NCI-H1930 (cell line): ENCODE measurements around the gene DRC3.
"Not testable (repeated sequence)": the region's sequence is repeated elsewhere in the genome, so short reads cannot be mapped to it uniquely, and the experiment has no call there.

ENCODE experiments used
- DNase-seq, 2 experiments: peaks; one replicate each; lab custom pipeline; 2025; lab: John Stamatoyannopoulos, UW

DRC3 gene

DNA sequence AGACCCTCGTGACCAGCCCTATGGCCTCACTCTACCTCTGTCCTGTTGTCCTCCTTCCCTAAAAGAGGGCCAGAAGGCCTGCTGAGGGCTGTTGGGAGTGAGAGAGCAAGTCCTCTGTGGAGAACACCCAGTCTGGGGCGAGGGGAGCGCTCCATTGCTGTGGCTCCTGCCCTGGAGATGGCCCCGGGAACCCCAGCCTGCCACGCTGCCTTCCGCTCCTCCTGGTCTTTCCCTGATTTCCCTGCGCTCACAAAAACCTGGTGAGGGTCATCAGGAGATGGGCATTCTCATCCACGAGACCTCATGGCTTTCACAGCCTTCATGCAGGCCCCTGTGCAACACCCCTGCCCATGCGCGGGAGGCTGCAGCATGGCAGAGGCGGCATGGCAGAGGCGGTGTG lies 21.2 kb downstream of the DRC3 start:
- no peak for DNase-seq

DNA sequence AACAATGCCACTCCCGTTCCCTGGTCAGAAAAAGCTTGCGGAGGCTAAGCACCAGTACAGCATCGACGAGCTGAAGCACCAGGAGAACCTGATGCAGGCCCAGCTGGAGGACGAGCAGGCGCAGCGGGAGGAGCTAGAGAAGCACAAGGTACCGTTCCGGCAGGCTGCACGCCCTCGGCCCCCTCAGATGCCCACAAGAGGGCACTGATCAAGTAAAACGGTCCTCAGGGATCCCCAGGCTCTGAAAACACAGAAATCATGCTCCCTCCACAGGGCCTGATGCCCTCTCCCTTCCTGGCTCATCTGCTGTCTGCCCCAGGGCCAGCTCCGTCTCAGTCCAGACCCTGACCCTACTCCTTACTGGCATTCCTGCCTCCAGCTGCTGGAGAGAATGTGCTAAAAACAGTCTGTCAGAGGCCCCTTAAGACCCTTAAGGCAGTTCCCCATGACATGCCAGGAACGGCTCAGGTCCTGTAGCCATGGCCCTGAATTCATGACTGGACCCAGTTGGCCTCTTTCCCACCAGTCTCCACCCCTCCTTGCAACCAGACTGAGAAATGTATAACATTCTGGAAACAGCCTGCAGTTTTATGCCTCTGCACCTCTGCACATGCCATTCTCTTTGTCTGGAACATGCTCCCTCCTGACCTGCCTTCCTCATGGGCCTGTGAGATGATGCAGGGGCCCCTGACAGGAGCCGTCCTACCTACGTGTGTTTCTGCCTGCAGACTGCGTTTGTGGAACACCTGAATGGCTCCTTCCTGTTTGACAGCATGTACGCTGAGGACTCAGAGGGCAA lies 21.8 kb downstream of the DRC3 start:
- DNase-seq = peak; percentile 7 to 24

DNA sequence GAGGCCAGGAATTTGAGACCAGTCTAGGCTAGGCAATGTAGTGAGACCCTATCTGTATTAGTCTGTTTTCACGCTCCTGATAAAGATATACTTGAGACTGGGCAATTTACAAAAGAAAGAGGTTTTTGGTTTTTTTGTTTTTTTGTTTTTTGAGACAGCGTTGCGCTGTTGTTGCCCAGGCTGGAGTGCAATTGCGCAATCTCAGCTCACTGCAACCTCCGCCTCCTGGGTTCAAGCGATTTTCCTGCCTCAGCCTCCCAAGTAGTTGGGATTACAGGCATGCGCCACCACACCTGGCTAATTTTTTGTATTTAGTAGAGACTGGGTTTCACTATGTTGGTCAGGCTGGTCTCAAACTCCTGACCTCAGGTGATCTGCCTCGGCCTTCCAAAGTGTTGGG lies 23.2 kb downstream of the DRC3 start:
- DNase-seq = not testable (repeated sequence)

- DNase-seq = no peak
Measured at GRCh38 chr17:17998934-17999333, 26.3 kb downstream of the DRC3 start.

GRCh38 chr17:17999364-18000029 lies 26.8 kb downstream of the DRC3 start:
- DNase-seq = no peak

- DNase-seq = no peak
Measured at GRCh38 chr17:18000030-18000408, 27.4 kb downstream of the DRC3 start.

DNA sequence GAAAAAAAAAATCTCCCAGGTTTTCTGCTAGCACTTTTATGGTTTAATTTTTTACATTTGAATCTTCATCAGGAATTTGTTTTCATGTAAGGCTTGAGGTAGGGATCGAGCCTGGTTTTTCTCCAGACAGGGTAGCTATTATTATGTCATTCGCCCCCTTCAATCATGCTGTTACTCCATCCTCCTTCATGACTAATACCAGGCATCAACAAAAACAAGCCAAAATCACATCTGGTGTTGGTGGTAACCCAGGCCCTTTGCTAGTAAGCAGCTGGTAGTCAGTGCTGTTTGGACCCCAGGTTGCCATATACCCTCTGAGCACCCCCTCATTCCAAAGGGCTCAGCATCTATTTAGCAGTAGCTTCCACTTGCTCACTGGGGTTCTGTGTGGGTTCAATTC lies 29.5 kb downstream of the DRC3 start:
- no peak for DNase-seq

- no peak for DNase-seq
Measured at GRCh38 chr17:18004345-18004744, 31.7 kb downstream of the DRC3 start.

DNA sequence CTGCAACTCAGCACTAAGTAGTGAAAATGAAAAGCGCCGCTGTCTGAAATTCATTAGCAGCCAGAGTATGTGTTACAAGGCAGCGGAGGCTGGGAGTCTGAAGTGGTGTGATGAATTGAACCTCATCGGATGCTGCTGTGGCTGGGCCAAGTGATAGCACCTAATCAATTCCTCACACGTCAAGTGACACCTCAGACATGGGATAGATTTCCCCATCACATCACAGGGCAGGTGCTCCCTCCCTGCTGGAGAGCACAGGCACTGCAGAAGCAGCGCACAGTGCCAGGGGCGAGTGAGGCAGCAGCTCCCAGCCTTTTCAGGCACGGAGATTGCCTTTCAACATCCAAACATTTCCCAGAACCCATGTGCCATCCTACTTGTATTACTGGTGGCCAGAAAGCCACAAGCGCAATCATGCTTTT lies 32.2 kb downstream of the DRC3 start:
- DNase-seq = no peak

GRCh38 chr17:18005496-18005895 lies 32.8 kb downstream of the DRC3 start:
- no peak for DNase-seq

- DNase-seq = no peak
Measured at GRCh38 chr17:18006495-18007239, 34.0 kb downstream of the DRC3 start.

DNA sequence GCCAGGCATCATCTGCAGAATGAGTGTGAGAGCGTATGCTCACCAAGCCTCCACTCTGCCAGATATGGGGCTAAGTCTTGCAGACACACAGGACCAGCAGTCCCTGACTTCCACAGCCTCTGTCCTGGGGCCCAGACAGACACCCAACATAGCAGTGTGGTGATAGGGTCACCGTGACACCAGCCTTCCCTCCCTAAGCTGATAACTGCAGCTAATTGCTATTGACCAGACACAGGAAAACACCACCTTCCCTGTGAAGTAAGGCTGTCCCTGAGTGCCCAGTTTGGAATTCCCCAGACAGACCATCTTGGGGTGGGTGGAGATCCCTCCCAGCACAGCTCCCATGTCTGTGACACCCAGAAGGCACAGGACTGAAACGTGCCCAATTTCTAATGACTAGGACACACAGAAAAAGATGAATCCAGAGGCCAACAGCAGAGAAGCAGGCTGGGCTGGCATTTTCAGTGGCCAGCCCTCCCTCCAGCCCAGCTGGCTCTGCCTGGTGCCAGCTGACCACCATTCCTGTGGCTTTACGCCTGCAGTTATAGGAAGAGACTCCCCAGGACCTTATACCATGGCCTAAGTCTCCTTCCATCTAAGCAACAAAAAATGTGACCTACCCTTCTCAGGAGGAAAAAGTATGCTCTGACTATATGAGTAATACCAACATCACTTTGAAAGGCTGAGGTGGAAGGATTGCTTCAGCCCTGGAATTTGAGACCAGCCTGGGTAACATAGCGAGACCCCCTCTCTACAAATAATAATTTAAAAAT lies 36.0 kb downstream of the DRC3 start:
- DNase-seq = no peak

DNA sequence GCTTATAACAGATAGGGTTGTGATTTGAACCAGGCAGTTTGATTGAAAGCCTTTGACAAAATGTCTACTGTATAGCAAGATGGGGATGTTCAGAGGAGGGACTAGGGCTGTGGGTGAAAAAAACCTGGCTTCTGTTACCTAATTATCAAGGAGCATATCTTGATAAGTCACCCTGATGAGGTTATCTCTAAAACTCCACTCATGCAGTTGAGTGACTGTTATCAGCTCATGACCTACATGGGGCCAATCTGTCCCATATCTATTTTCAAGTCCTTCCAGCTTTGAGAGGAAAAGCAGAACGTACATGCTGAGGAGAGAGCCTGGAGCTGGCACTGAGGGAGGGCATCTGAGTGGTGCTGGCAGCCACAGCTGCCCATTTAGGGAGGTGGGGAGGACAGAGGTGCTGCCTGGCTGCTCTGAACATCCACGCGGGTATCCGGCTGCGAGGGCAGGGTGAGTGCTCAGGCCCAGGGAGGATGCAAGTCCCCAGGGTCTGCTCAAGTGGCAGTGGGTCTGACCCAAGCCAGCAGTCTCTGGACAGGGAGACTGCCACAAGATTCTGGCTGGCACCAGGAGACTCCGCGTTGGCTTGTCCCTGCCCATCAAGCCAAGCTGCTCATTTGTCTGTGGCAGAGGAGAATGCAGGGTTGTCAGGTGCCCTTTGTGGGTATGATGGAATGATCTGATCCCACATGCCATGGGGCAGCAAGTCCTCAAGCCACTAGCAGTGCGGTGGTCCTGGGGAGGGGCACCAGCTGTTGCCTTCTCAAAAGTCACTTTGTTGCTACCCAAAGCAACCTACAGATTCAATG lies 37.2 kb downstream of the DRC3 start:
- no peak for DNase-seq

DNA sequence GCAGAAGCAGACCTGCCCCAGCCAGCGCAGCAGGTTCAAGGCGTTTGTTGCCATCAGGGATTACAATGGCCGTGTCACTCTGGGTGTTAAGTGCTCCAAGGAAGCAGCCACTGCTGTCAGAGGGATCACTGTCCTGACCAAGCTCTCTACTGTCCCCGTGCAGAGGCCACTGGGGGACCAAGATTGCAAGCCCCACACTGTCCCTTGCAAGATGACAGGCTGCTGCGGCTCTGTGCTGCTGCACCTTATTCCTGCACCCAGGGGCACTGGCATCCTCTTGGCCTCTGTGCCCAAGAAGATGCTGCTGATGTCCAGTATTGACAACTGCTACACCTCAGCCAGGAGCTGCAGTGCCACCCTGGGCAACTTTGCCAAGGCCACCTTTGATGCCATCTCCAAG lies 38.6 kb downstream of the DRC3 start:
- no peak for DNase-seq

DNA sequence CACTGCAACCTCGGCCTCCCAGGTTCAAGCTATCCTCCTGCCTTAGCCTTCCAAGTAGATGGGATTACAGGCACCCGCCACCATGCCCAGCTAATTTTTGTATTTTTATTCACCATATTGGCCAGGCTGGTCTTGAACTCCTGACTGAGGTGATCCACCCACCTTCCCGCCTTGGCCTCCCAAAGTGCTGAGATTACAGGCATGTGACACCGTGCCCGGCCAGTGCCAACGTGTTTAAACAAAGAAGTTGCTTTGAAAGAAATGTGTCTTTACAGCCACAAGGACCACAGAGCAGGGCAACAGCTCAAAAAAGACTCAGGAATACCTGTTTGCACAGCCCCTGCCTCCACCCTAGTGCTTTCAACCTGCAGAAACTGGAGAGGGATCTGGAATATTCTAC lies 41.3 kb downstream of the DRC3 start:
- DNase-seq = no peak

DNA sequence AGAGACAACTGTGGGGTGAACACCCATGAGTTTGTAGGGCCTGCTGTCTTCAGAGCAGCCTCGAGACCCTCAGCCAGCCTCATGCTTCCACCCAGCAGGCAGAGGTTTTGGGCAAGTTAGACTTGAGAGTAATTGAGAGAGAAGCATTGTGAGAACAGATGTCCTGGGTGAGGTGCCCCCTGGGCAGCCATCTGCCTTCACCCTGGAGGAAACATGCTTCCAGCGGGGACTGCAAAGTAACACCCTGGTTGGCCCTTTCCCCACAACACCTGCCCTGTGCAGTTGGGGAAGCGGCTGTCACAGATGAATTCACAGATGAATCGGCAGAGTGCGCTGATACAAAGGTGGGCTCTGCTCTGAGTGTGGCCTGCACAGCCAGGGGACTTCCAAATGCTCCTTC lies 42.9 kb downstream of the DRC3 start:
- DNase-seq = no peak

- DNase-seq = no peak
Measured at GRCh38 chr17:18016426-18016825, 43.8 kb downstream of the DRC3 start.

DNA sequence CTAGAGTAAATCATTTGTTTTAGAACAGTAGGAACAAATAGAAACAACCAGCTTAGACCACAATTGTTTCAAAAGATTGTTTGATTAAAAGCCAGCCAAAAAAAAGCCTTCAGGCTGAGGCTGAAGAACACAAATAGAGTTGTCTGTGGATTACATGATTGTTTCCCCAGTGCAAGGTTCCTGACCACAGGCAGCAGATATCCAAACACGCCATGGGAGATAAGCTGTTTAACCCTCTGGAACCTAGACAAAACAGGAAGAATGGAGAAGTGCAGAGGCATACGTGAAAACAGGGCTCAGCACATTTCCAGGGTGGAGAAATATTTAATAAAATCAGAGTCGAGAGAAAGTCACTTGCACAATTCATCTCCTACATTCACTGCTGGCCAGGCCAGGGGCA lies 45.3 kb downstream of the DRC3 start:
- no peak for DNase-seq

GRCh38 chr17:18018411-18018921 lies 45.8 kb downstream of the DRC3 start:
- DNase-seq = no peak

DNA sequence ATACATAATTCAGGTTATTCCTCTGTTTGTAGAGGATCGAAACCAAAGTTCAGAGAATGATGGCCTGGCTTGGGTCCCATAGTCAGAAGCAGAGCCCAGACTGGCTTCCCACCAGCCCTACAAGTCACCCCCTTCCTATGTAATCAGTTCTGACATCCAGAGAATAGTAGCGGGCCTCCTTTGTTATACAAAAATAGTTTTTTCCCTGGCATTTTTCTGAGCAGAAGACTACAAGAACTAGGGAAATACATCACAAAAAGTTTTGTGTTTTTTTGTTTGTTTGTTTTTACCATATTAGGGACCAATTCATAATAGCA lies 47.1 kb downstream of the DRC3 start:
- DNase-seq = no peak

GRCh38 chr17:18020971-18021370 lies 48.3 kb downstream of the DRC3 start:
- DNase-seq = no peak
